A549 (cell line): ENCODE data around the gene AGAP9. TPM values are rescaled to one million over a fixed set of nuclear protein-coding genes. Genes with fewer than 3 reads are reported as not detected.

Source experiments
- ATAC-seq, 2 experiments: fragments of 200-7000 bp in 1 of 2; fragments of >200 bp in 1 of 2; cut with Nextera tagmentation in 1 of 2; cut with Tn5 transposase in 1 of 2; 3 replicates each; pipeline versions ENCODE4 v1.8.0 to v1.9.1; 2018 to 2020; ENCODE audit warnings: mild to moderate bottlenecking in 1 of 2, moderate library complexity in 1 of 2
- CTCF ChIA-PET: fragments of 300-600 bp; sonication (Branson Sonifier 250); formaldehyde crosslinking; extraction: SDS; loops from one replicate; lab custom pipeline; 2021; ENCODE audit warnings: antibody characterized with exemption, inconsistent platforms; lab: Yijun Ruan, JAX
- POLR2A ChIA-PET: fragments of 350-600 bp; formaldehyde crosslinking; extraction: SDS; loops from one replicate; lab custom pipeline; 2021; ENCODE audit warnings: antibody characterized with exemption, inconsistent platforms; lab: Yijun Ruan, JAX
- DNase-seq, 2 experiments: peaks; one replicate each; pipeline versions ENCODE4 v3.0.0 to v3.0.0-alpha.2; 2011 to 2016; ENCODE audit warnings: low read depth in 1 of 2, low spot score in 1 of 2
- FAIRE-seq: peaks from 2 replicates; lab custom pipeline; 2011; peaks lifted over from hg19 to GRCh38; lab: Jason Lieb, UNC
- H3K27ac ChIP-seq, 2 experiments: fragments of >200 bp; sonication (Bioruptor Twin); formaldehyde crosslinking; 3 replicates each; pipeline ENCODE4 v1.5.1; 2016 to 2017
- H3K4me1 ChIP-seq: fragments of >200 bp; sonication (Bioruptor Twin); formaldehyde crosslinking; 3 replicates; pipeline ENCODE4 v1.6.1; 2016
- H3K4me2 ChIP-seq: fragments of >200 bp; sonication (Bioruptor Twin); formaldehyde crosslinking; 3 replicates; pipeline ENCODE4 v1.6.1; 2016
- H3K4me3 ChIP-seq: fragments of >200 bp; sonication (Bioruptor Twin); formaldehyde crosslinking; 3 replicates; pipeline ENCODE4 v1.5.1; 2016
- H3K9me3 ChIP-seq: fragments of >200 bp; sonication (Bioruptor Twin); formaldehyde crosslinking; 3 replicates; pipeline ENCODE4 v1.6.1; 2016
- BHLHE40 ChIP-seq: IDR thresholded peaks from 2 replicates; pipeline ENCODE4 v1.6.1; 2012; ENCODE audit warnings: low read depth, low read length, inconsistent platforms
- CBX2 ChIP-seq: fragments of 200-600 bp; sonication (generic); IDR thresholded peaks from 2 replicates; pipeline ENCODE4 v1.6.1; 2016; ENCODE audit warnings: low read depth, mild to moderate bottlenecking, borderline replicate concordance
- CEBPB ChIP-seq, 2 experiments: fragments of >200 bp in 1 of 2; sonication (Bioruptor Twin) in 1 of 2; formaldehyde crosslinking in 1 of 2; IDR thresholded peaks; 2 replicates each; pipeline ENCODE4 v1.6.1; 2012 to 2016
- CHD2 ChIP-seq: fragments of 150-350 bp; IDR thresholded peaks from 2 replicates; pipeline ENCODE4 v1.6.1; 2014; ENCODE audit warnings: low read length; ENCODE audit not compliant: partially characterized antibody
- ESRRA ChIP-seq: fragments of 150-350 bp; IDR thresholded peaks from 2 replicates; pipeline ENCODE4 v1.6.1; 2014; ENCODE audit warnings: mild to moderate bottlenecking, low read length, borderline replicate concordance
- FOSB ChIP-seq: fragments of 250-450 bp; sonication (Bioruptor Pico); IDR thresholded peaks from 2 replicates; pipeline ENCODE4 v1.5.0; 2020; ENCODE audit warnings: mild to moderate bottlenecking, moderate library complexity
- GATA3 ChIP-seq: IDR thresholded peaks from 2 replicates; pipeline ENCODE4 v1.6.1; 2012; ENCODE audit warnings: borderline replicate concordance
- HDAC2 ChIP-seq: fragments of 200-600 bp; sonication (generic); IDR thresholded peaks from 2 replicates; pipeline ENCODE4 v1.6.1; 2016
- HEYL ChIP-seq: fragments of 250-450 bp; sonication (Bioruptor Pico); IDR thresholded peaks from 2 replicates; pipeline ENCODE4 v1.8.0; 2021; ENCODE audit warnings: mild to moderate bottlenecking, moderate library complexity
- HOXA7 ChIP-seq: fragments of 250-450 bp; sonication (Bioruptor Pico); IDR thresholded peaks from 2 replicates; pipeline ENCODE4 v1.5.0; 2020; ENCODE audit warnings: mild to moderate bottlenecking, moderate library complexity
- JUN ChIP-seq, 2 experiments: fragments of >200 bp; sonication (Bioruptor Twin); formaldehyde crosslinking; IDR thresholded peaks; 2 replicates in 1 of 2; 3 replicates in 1 of 2; pipeline ENCODE4 v1.6.1; 2016 to 2017
- JUNB ChIP-seq: fragments of >200 bp; sonication (Bioruptor Twin); formaldehyde crosslinking; IDR thresholded peaks from 2 replicates; pipeline ENCODE4 v1.6.1; 2016
- KDM5A ChIP-seq: fragments of 200-600 bp; sonication (generic); IDR thresholded peaks from 2 replicates; pipeline ENCODE4 v1.6.1; 2016; ENCODE audit warnings: antibody characterized with exemption, mild to moderate bottlenecking
- MYC ChIP-seq: IDR thresholded peaks from 2 replicates; pipeline ENCODE4 v1.6.1; 2012; ENCODE audit warnings: mild to moderate bottlenecking, inconsistent platforms, low read length, improper control_type of control experiment, borderline replicate concordance
- NFE2L2 ChIP-seq: fragments of 150-350 bp; conservative IDR thresholded peaks from 2 replicates; pipeline ENCODE4 v1.6.1; 2014; ENCODE audit warnings: low read length
- NPAS2 ChIP-seq: fragments of 250-450 bp; sonication (Bioruptor Pico); IDR thresholded peaks from 2 replicates; pipeline ENCODE4 v1.8.0; 2022; ENCODE audit warnings: mild to moderate bottlenecking, moderate library complexity, borderline replicate concordance
- NR3C1 ChIP-seq: fragments of >200 bp; sonication (Bioruptor Twin); formaldehyde crosslinking; IDR thresholded peaks from 3 replicates; pipeline ENCODE4 v1.6.1; 2017
- POLR2A ChIP-seq: IDR thresholded peaks from 2 replicates; pipeline ENCODE4 v1.6.1; 2012; ENCODE audit warnings: mild to moderate bottlenecking, low read length
- ZNF302 ChIP-seq: fragments of 250-450 bp; sonication (Bioruptor Pico); IDR thresholded peaks from 2 replicates; pipeline ENCODE4 v1.9.0; 2021; ENCODE audit warnings: inconsistent platforms, mild to moderate bottlenecking, moderate library complexity
- ZSCAN20 ChIP-seq: fragments of 250-450 bp; sonication (Bioruptor Pico); IDR thresholded peaks from 2 replicates; pipeline ENCODE4 v1.8.0; 2022; ENCODE audit warnings: mild to moderate bottlenecking, moderate library complexity
- WGBS: methylation state at CpG from one replicate; pipeline ENCODE4 v1.1.6; 2017; ENCODE audit errors: missing lambda C conversion rate; 5-methylcytosine and 5-hydroxymethylcytosine counted together
- polyA plus RNA-seq, 4 experiments: library from polyadenylated mRNA; depleted of rRNA in 3 of 4; stranded (reverse); fragments of >200 nt; fragmentation: RNase III in 1 of 4; extraction: RNeasy Plus Mini Kit Qiagen cat#74134 plus additional on column Dnase treatment in 1 of 4; gene quantifications; 2 replicates in 3 of 4; 3 replicates in 1 of 4; pipeline ENCODE4 v1.2.3, GENCODE V29; 2011 to 2017
- TF ChIP-seq, protein P1 (sequence below): fragments of 450-650 bp; IDR thresholded peaks from 2 replicates; pipeline ENCODE4 v1.6.1; 2014; ENCODE audit warnings: antibody characterized with exemption
- TF ChIP-seq, protein P2 (sequence below): fragments of >200 bp; sonication (Bioruptor Twin); formaldehyde crosslinking; IDR thresholded peaks from 3 replicates; pipeline ENCODE4 v1.6.1; 2016
- TF ChIP-seq, protein P3 (sequence below): IDR thresholded peaks from 2 replicates; pipeline ENCODE4 v1.6.1; 2012
- TF ChIP-seq, protein P4 (sequence below): fragments of >200 bp; sonication (Bioruptor Twin); formaldehyde crosslinking; IDR thresholded peaks from 3 replicates; pipeline ENCODE4 v1.5.1; 2016
- TF ChIP-seq, protein P5 (sequence below): fragments of 150-350 bp; IDR thresholded peaks from 2 replicates; pipeline ENCODE4 v1.6.1; 2014; ENCODE audit warnings: low read depth, mild to moderate bottlenecking, low read length
- TF ChIP-seq, protein P6 (sequence below): fragments of >200 bp; sonication (Bioruptor Twin); formaldehyde crosslinking; IDR thresholded peaks from 2 replicates; pipeline ENCODE4 v1.6.1; 2016

The AGAP9 gene
- polyA plus RNA-seq, 2 of the 4 experiments (the other 2 are of a cell fraction): 5.1 to 14.3 TPM

DNA sequence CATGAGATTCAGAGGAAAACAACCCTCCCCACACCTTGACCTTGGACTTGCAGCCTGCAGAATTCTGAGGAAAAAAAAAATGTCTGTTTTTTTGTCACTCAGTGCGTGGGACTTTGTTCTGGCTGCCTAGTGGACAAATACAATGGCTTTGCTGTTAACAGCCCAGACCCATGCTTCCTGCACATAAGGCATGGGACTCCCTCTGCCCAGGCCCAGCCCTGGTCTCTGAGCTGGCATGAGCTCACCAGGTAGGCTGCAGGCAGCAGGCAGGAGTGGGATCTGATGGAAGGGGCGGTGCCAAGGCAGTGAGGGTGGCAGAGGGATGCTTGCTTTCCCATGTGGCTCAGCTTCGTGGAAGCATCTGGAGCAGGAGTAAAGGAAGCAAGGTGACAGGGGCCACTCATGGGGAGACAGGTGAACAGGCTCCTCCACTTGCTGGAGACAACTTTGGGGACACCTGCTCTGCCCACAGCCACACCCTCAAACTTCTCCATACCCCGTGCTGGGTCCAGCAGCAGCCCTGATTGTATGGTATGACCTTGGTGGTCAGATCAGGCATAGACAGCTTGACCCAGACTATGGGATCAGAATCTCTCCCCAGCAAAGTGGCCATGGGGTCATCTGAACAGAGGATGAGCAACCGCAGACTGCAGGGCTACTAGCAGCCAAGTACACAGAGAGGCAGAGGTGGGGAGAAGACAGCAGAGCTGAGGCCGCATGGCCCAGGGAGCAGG, 66.5 kb downstream of the AGAP9 start:
- H3K9me3 ChIP-seq: no peaks in the 10 kb centered on the region
- TF ChIP-seq, protein P1, sequence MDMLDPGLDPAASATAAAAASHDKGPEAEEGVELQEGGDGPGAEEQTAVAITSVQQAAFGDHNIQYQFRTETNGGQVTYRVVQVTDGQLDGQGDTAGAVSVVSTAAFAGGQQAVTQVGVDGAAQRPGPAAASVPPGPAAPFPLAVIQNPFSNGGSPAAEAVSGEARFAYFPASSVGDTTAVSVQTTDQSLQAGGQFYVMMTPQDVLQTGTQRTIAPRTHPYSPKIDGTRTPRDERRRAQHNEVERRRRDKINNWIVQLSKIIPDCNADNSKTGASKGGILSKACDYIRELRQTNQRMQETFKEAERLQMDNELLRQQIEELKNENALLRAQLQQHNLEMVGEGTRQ: no peak
- TF ChIP-seq CHD2 (no peak), GATA3 (no peak), JUNB (no peak), KDM5A (no peak), NPAS2 (CRISPR knock-in tag) (no peak), HOXA7 (CRISPR knock-in tag) (no peak), HDAC2 (no peak), MYC (no peak), ZSCAN20 (no peak), POLR2A (no peak), NR3C1 (no peak), NFE2L2 (no peak), HEYL (CRISPR knock-in tag) (no peak), CBX2 (no peak), FOSB (CRISPR knock-in tag) (no peak), ESRRA (no peak)
- TF ChIP-seq, protein P2, sequence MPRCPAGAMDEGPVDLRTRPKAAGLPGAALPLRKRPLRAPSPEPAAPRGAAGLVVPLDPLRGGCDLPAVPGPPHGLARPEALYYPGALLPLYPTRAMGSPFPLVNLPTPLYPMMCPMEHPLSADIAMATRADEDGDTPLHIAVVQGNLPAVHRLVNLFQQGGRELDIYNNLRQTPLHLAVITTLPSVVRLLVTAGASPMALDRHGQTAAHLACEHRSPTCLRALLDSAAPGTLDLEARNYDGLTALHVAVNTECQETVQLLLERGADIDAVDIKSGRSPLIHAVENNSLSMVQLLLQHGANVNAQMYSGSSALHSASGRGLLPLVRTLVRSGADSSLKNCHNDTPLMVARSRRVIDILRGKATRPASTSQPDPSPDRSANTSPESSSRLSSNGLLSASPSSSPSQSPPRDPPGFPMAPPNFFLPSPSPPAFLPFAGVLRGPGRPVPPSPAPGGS: no peak
- TF ChIP-seq, protein P3, sequence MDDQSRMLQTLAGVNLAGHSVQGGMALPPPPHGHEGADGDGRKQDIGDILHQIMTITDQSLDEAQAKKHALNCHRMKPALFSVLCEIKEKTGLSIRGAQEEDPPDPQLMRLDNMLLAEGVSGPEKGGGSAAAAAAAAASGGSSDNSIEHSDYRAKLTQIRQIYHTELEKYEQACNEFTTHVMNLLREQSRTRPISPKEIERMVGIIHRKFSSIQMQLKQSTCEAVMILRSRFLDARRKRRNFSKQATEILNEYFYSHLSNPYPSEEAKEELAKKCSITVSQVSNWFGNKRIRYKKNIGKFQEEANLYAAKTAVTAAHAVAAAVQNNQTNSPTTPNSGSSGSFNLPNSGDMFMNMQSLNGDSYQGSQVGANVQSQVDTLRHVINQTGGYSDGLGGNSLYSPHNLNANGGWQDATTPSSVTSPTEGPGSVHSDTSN: no peak
- FAIRE-seq (no peak), DNase-seq (no peak), ATAC-seq (no peak)
- H3K4me1 ChIP-seq: peaks cover 21% of the 10 kb centered on the region
- H3K4me3 ChIP-seq: no peak overlapping the region
- 77% methylated on average over 6 of the region's 6 CpGs for WGBS
- ChIA-PET POLR2A (no interaction called here), CTCF (interaction anchor here (1.0 kb wide), 2 partner anchors 25 to 432 kb away, joined by 3 to 4 read pairs; no protein-coding TSS in a partner anchor)
- H3K4me2 ChIP-seq: no peak overlapping the region
- H3K27ac ChIP-seq: peak overlapping the region in 1 of 2 experiments; percentile 63; a peak in 3 of 6 replicates

DNA sequence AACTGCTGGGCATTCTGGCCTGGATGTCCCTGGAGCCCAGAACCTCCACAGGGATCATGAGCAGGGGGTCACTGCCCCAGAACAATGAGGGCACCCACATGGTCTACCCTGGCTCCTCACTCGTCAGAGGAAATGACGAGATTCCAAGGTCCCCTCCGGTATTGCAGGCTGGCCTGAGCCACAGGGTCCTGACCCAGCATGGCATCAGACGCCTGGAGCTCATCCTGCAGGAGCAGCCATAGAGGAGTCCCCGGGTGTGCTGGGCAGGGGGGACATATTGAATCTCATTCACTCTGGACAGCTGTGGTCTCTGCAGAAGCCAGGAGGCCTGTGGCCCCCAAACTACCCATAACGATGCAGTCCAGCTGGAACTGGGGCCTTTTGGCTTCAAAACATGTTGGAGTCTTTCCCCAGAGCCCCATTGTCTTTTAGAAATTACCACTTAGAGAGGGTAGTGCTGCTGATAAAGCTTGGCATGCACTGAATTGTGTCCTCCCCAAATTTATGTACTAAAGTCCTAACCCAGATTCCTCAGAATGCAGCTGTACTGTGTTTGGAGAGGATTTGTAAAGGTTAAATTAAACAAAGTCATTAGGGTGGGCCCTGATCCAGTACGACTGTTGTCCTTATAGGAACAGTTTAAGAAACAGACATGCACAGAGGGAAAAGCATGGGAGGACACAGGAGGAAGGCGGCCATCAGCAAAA, 67.2 kb downstream of the AGAP9 start:
- peaks cover 20% of the 10 kb centered on the region for H3K4me1 ChIP-seq
- no peaks in the 10 kb centered on the region for H3K9me3 ChIP-seq
- ChIA-PET CTCF (interaction anchor here (1.0 kb wide), 2 partner anchors 25 to 431 kb away, joined by 3 to 4 read pairs; no protein-coding TSS in a partner anchor), POLR2A (no interaction called here)
- FAIRE-seq (no peak), DNase-seq (no peak), ATAC-seq (no peak)
- H3K4me3 ChIP-seq: no peak overlapping the region
- H3K4me2 ChIP-seq: no peak overlapping the region
- H3K27ac ChIP-seq: peak overlapping the region in 1 of 2 experiments; percentile 10; a peak in 1 of 6 replicates
- WGBS: 85% methylated on average over 8 of the region's 8 CpGs
- TF ChIP-seq BHLHE40: no peak
- TF ChIP-seq, protein P4, sequence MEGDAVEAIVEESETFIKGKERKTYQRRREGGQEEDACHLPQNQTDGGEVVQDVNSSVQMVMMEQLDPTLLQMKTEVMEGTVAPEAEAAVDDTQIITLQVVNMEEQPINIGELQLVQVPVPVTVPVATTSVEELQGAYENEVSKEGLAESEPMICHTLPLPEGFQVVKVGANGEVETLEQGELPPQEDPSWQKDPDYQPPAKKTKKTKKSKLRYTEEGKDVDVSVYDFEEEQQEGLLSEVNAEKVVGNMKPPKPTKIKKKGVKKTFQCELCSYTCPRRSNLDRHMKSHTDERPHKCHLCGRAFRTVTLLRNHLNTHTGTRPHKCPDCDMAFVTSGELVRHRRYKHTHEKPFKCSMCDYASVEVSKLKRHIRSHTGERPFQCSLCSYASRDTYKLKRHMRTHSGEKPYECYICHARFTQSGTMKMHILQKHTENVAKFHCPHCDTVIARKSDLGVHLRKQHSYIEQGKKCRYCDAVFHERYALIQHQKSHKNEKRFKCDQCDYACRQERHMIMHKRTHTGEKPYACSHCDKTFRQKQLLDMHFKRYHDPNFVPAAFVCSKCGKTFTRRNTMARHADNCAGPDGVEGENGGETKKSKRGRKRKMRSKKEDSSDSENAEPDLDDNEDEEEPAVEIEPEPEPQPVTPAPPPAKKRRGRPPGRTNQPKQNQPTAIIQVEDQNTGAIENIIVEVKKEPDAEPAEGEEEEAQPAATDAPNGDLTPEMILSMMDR: no peak
- TF ChIP-seq MYC: no peak
- no peak for TF ChIP-seq ZNF302 (CRISPR knock-in tag)
- no peak for TF ChIP-seq GATA3
- no peak for TF ChIP-seq JUN (IDR thresholded peaks at IDR 0.05)
- TF ChIP-seq CEBPB (IDR thresholded peaks at IDR 0.05): no peak
- TF ChIP-seq, protein P5, sequence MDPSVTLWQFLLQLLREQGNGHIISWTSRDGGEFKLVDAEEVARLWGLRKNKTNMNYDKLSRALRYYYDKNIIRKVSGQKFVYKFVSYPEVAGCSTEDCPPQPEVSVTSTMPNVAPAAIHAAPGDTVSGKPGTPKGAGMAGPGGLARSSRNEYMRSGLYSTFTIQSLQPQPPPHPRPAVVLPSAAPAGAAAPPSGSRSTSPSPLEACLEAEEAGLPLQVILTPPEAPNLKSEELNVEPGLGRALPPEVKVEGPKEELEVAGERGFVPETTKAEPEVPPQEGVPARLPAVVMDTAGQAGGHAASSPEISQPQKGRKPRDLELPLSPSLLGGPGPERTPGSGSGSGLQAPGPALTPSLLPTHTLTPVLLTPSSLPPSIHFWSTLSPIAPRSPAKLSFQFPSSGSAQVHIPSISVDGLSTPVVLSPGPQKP: no peak
- TF ChIP-seq NPAS2 (CRISPR knock-in tag): no peak
- no peak for TF ChIP-seq HDAC2
- TF ChIP-seq, protein P6, sequence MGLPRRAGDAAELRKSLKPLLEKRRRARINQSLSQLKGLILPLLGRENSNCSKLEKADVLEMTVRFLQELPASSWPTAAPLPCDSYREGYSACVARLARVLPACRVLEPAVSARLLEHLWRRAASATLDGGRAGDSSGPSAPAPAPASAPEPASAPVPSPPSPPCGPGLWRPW: no peak
